ENCODE measurements around the gene PLEKHA6.

The PLEKHA6 gene

GRCh38 chr1:204319462-204319861, 40.3 kb downstream of the PLEKHA6 start (continued):
- TF ChIP-seq SNAI2 (CRISPR knock-in tag; IDR thresholded peaks at IDR 0.05), result no peak
- TF ChIP-seq PPARA (CRISPR knock-in tag; IDR thresholded peaks at IDR 0.05; ENCODE audit: borderline replicate concordance), result no peak
- no peak for TF ChIP-seq OSR1 (CRISPR knock-in tag; IDR thresholded peaks at IDR 0.05)
- TF ChIP-seq RARB (CRISPR knock-in tag; IDR thresholded peaks at IDR 0.05), result no peak
- TF ChIP-seq, protein P1, sequence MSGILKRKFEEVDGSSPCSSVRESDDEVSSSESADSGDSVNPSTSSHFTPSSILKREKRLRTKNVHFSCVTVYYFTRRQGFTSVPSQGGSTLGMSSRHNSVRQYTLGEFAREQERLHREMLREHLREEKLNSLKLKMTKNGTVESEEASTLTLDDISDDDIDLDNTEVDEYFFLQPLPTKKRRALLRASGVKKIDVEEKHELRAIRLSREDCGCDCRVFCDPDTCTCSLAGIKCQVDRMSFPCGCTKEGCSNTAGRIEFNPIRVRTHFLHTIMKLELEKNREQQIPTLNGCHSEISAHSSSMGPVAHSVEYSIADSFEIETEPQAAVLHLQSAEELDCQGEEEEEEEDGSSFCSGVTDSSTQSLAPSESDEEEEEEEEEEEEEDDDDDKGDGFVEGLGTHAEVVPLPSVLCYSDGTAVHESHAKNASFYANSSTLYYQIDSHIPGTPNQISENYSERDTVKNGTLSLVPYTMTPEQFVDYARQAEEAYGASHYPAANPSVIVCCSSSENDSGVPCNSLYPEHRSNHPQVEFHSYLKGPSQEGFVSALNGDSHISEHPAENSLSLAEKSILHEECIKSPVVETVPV (CRISPR knock-in tag; IDR thresholded peaks at IDR 0.05), result no peak
- TF ChIP-seq ZNF8 (CRISPR knock-in tag; IDR thresholded peaks at IDR 0.05), result no peak

DNA sequence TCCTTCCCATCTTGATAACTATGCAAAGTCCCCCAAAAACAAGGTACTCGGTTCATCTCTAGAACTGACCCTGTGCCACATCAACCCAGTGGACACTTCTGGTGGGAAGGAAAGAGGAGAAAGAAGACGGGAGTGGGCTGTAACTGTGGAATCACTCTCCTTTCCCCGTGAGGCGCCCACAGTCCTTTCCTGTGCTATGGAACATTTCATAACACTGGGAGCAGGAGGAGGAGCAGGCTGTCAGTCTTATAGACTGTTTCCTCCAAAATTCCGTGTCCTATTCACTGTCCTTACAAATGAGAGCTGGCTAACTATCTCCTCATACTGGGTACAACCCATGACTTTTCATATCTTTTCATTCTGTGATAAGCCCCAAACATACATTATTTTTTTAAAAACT, 40.7 kb downstream of the PLEKHA6 start:
- ATAC-seq, result no peak
- TF ChIP-seq BACH2 (CRISPR knock-in tag; IDR thresholded peaks at IDR 0.05; ENCODE audit: borderline replicate concordance) (no peak), PPARA (CRISPR knock-in tag; IDR thresholded peaks at IDR 0.05; ENCODE audit: borderline replicate concordance) (no peak), ARNTL (CRISPR knock-in tag; IDR thresholded peaks at IDR 0.05; ENCODE audit: borderline replicate concordance, low read depth) (no peak), ZNF8 (CRISPR knock-in tag; IDR thresholded peaks at IDR 0.05) (no peak), SNAI2 (CRISPR knock-in tag; IDR thresholded peaks at IDR 0.05) (no peak), ZNF70 (CRISPR knock-in tag; IDR thresholded peaks at IDR 0.05) (no peak), GLIS3 (CRISPR knock-in tag; IDR thresholded peaks at IDR 0.05) (no peak), ESRRG (CRISPR knock-in tag; IDR thresholded peaks at IDR 0.05) (no peak), RARB (CRISPR knock-in tag; IDR thresholded peaks at IDR 0.05) (no peak), TOX (CRISPR knock-in tag; IDR thresholded peaks at IDR 0.05; ENCODE audit: borderline replicate concordance) (no peak), ISL1 (CRISPR knock-in tag; IDR thresholded peaks at IDR 0.05) (no peak), ZNF565 (CRISPR knock-in tag; conservative IDR thresholded peaks at IDR 0.05; ENCODE audit: low read depth) (no peak), ZC3H10 (CRISPR knock-in tag; IDR thresholded peaks at IDR 0.05) (no peak), OSR1 (CRISPR knock-in tag; IDR thresholded peaks at IDR 0.05) (no peak), ZFP30 (CRISPR knock-in tag; IDR thresholded peaks at IDR 0.05) (no peak), CSDC2 (CRISPR knock-in tag; IDR thresholded peaks at IDR 0.05) (no peak), TCF4 (CRISPR knock-in tag; IDR thresholded peaks at IDR 0.05; ENCODE audit: borderline replicate concordance) (no peak)
- TF ChIP-seq, protein P2, sequence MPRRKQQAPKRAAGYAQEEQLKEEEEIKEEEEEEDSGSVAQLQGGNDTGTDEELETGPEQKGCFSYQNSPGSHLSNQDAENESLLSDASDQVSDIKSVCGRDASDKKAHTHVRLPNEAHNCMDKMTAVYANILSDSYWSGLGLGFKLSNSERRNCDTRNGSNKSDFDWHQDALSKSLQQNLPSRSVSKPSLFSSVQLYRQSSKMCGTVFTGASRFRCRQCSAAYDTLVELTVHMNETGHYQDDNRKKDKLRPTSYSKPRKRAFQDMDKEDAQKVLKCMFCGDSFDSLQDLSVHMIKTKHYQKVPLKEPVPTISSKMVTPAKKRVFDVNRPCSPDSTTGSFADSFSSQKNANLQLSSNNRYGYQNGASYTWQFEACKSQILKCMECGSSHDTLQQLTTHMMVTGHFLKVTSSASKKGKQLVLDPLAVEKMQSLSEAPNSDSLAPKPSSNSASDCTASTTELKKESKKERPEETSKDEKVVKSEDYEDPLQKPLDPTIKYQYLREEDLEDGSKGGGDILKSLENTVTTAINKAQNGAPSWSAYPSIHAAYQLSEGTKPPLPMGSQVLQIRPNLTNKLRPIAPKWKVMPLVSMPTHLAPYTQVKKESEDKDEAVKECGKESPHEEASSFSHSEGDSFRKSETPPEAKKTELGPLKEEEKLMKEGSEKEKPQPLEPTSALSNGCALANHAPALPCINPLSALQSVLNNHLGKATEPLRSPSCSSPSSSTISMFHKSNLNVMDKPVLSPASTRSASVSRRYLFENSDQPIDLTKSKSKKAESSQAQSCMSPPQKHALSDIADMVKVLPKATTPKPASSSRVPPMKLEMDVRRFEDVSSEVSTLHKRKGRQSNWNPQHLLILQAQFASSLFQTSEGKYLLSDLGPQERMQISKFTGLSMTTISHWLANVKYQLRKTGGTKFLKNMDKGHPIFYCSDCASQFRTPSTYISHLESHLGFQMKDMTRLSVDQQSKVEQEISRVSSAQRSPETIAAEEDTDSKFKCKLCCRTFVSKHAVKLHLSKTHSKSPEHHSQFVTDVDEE (CRISPR knock-in tag; IDR thresholded peaks at IDR 0.05), result no peak
- TF ChIP-seq, protein P1 (CRISPR knock-in tag; IDR thresholded peaks at IDR 0.05), result no peak
- TF ChIP-seq, protein P3, sequence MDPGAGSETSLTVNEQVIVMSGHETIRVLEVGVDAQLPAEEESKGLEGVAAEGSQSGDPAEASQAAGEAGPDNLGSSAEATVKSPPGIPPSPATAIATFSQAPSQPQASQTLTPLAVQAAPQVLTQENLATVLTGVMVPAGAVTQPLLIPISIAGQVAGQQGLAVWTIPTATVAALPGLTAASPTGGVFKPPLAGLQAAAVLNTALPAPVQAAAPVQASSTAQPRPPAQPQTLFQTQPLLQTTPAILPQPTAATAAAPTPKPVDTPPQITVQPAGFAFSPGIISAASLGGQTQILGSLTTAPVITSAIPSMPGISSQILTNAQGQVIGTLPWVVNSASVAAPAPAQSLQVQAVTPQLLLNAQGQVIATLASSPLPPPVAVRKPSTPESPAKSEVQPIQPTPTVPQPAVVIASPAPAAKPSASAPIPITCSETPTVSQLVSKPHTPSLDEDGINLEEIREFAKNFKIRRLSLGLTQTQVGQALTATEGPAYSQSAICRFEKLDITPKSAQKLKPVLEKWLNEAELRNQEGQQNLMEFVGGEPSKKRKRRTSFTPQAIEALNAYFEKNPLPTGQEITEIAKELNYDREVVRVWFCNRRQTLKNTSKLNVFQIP (CRISPR knock-in tag; IDR thresholded peaks at IDR 0.05; ENCODE audit: borderline replicate concordance, low read depth), result no peak

GRCh38 chr1:204318324-204318723, 41.4 kb downstream of the PLEKHA6 start:
- no peak for ATAC-seq
- TF ChIP-seq ESRRG (CRISPR knock-in tag; IDR thresholded peaks at IDR 0.05), result no peak
- TF ChIP-seq PPARA (CRISPR knock-in tag; IDR thresholded peaks at IDR 0.05; ENCODE audit: borderline replicate concordance), result no peak
- TF ChIP-seq BACH2 (CRISPR knock-in tag; IDR thresholded peaks at IDR 0.05; ENCODE audit: borderline replicate concordance), result no peak
- no peak for TF ChIP-seq CREB5 (CRISPR knock-in tag; IDR thresholded peaks at IDR 0.05; ENCODE audit: low read depth)
- TF ChIP-seq TCF4 (CRISPR knock-in tag; IDR thresholded peaks at IDR 0.05; ENCODE audit: borderline replicate concordance), result no peak
- TF ChIP-seq TOX (CRISPR knock-in tag; IDR thresholded peaks at IDR 0.05; ENCODE audit: borderline replicate concordance), result no peak
- TF ChIP-seq, protein P4, sequence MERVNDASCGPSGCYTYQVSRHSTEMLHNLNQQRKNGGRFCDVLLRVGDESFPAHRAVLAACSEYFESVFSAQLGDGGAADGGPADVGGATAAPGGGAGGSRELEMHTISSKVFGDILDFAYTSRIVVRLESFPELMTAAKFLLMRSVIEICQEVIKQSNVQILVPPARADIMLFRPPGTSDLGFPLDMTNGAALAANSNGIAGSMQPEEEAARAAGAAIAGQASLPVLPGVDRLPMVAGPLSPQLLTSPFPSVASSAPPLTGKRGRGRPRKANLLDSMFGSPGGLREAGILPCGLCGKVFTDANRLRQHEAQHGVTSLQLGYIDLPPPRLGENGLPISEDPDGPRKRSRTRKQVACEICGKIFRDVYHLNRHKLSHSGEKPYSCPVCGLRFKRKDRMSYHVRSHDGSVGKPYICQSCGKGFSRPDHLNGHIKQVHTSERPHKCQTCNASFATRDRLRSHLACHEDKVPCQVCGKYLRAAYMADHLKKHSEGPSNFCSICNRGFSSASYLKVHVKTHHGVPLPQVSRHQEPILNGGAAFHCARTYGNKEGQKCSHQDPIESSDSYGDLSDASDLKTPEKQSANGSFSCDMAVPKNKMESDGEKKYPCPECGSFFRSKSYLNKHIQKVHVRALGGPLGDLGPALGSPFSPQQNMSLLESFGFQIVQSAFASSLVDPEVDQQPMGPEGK (CRISPR knock-in tag; IDR thresholded peaks at IDR 0.05; ENCODE audit: borderline replicate concordance), result no peak
- TF ChIP-seq ISL1 (CRISPR knock-in tag; IDR thresholded peaks at IDR 0.05), result no peak
- TF ChIP-seq, protein P2 (CRISPR knock-in tag; IDR thresholded peaks at IDR 0.05), result no peak
- TF ChIP-seq ZNF8 (CRISPR knock-in tag; IDR thresholded peaks at IDR 0.05), result no peak
- TF ChIP-seq, protein P1 (CRISPR knock-in tag; IDR thresholded peaks at IDR 0.05), result no peak
